Natural killer cell (primary cell): Measurements from ENCODE around the gene NUDT14. TPM values are rescaled to one million over a fixed set of nuclear protein-coding genes. Genes with fewer than 3 reads are reported as not detected.

Source experiments
- ATAC-seq, 3 donors: fragments of 150-1000 bp in 2 of 3; fragments of 200-7000 bp in 1 of 3; cut with Tn5 transposase; 1 replicate in 1 of 3; 2 replicates in 2 of 3; pipeline ENCODE4 v1.10.0; 2021; ENCODE audit warnings: mild to moderate bottlenecking in 2 of 3, moderate library complexity in 2 of 3
- DNase-seq, 2 donors: peaks; one replicate each; pipeline versions ENCODE4 v3.0.0 to v3.0.0-alpha.2; 2013 to 2021; ENCODE audit warnings: mixed read lengths in 1 of 2
- H3K27ac ChIP-seq: one replicate; pipeline ENCODE4 v1.5.1; 2013; ENCODE audit warnings: mild to moderate bottlenecking, low read length
- H3K27me3 ChIP-seq: one replicate; pipeline ENCODE4 v1.6.1; 2013; ENCODE audit warnings: low read length; ENCODE audit not compliant: control insufficient read depth, insufficient read depth
- H3K36me3 ChIP-seq: one replicate; pipeline ENCODE4 v1.6.1; 2013; ENCODE audit warnings: low read length; ENCODE audit not compliant: control insufficient read depth, insufficient read depth
- H3K4me1 ChIP-seq: one replicate; pipeline ENCODE4 v1.6.1; 2013; ENCODE audit warnings: low read length; ENCODE audit not compliant: control insufficient read depth, insufficient read depth
- H3K4me3 ChIP-seq: one replicate; pipeline ENCODE4 v1.5.1; 2013; ENCODE audit warnings: low read length
- H3K9me3 ChIP-seq: one replicate; pipeline ENCODE4 v1.6.1; 2013; ENCODE audit warnings: low read length; ENCODE audit not compliant: control insufficient read depth, insufficient read depth
- H3K27ac Mint-ChIP-seq, 2 donors: one replicate each; pipeline ENCODE4 v1.8.0; 2022; ENCODE audit warnings: mild to moderate bottlenecking in 2 of 2, mixed read lengths in 2 of 2, moderate library complexity in 1 of 2
- H3K27me3 Mint-ChIP-seq, 2 donors: one replicate each; pipeline ENCODE4 v1.8.0; 2022; ENCODE audit warnings: low read depth in 2 of 2, mixed read lengths in 2 of 2
- H3K36me3 Mint-ChIP-seq: one replicate; pipeline ENCODE4 v1.8.0; 2022; ENCODE audit warnings: mixed read lengths
- H3K4me1 Mint-ChIP-seq, 2 donors: one replicate each; pipeline ENCODE4 v1.8.0; 2022; ENCODE audit warnings: mixed read lengths in 2 of 2
- H3K4me3 Mint-ChIP-seq: one replicate; pipeline ENCODE4 v1.8.0; 2022; ENCODE audit warnings: mild to moderate bottlenecking, moderate library complexity, mixed read lengths
- H3K9me3 Mint-ChIP-seq, 2 donors: one replicate each; pipeline ENCODE4 v1.8.0; 2022; ENCODE audit warnings: mixed read lengths in 2 of 2
- CTCF ChIP-seq: fragments of 200-600 bp; IDR thresholded peaks from one replicate; pipeline ENCODE4 v1.8.0; 2022; ENCODE audit warnings: antibody characterized with exemption
- WGBS: methylation state at CpG from one replicate; pipeline ENCODE4 v1.1.7; 2013; ENCODE audit warnings: missing lambda C conversion rate; ENCODE audit not compliant: insufficient coverage; 5-methylcytosine and 5-hydroxymethylcytosine counted together
- intact Hi-C: fragments of 100-400 bp; cut with micrococcal nuclease; formaldehyde crosslinking; loops from one replicate; pipeline ENCODE4 v1.14.2; 2022
- total RNA-seq, 4 donors: library from RNA; stranded (reverse); fragments of 120-200 nt in 1 of 4; gene quantifications; one replicate each; pipeline versions ENCODE4 v1.2.3 to v1.2.4, GENCODE V29; 2013 to 2022

NUDT14 gene
- total RNA-seq, 3 donors from 2014 or later (not counting 1 experiment from before 2014, with no cell fraction given), result 16.0 to 32.9 (median 22.8) TPM

GRCh38 chr14:105144666-105145380 lies 36.3 kb downstream of the NUDT14 start:
- no peak for TF ChIP-seq CTCF
- Histone ChIP-seq H3K4me1 (no peaks in the 10 kb centered on the region), H3K9me3 (peaks cover 6% of the 10 kb centered on the region), H3K27ac (no peak overlapping the region), H3K4me3 (no peak overlapping the region), H3K36me3 (no peaks in the 10 kb centered on the region), H3K27me3 (no peaks in the 10 kb centered on the region)
- Mint-ChIP-seq H3K9me3 (peaks cover 0 to 3% of the 10 kb centered on the region in 2 donors), H3K4me3 (no peak overlapping the region), H3K36me3 (peaks cover 5% of the 10 kb centered on the region), H3K4me1 (no peaks in the 10 kb centered on the region), H3K27ac (no peak overlapping the region), H3K27me3 (no peaks in the 10 kb centered on the region)
- intact Hi-C loops, result no loop called here
- WGBS, result 91% methylated on average over 32 of the region's 32 CpGs
- no peak for ATAC-seq
- no peak for DNase-seq

- intact Hi-C loops, result no loop called here
- TF ChIP-seq CTCF, result no peak
- no peak overlapping the region for H3K27ac ChIP-seq
- no peaks in the 10 kb centered on the region for H3K27me3 ChIP-seq
- Mint-ChIP-seq H3K4me1 (no peaks in the 10 kb centered on the region), H3K36me3 (peaks cover 6% of the 10 kb centered on the region), H3K27me3 (no peaks in the 10 kb centered on the region), H3K4me3 (no peak overlapping the region), H3K27ac (no peak overlapping the region), H3K9me3 (peaks cover 0 to 3% of the 10 kb centered on the region in 2 donors)
- DNase-seq (no peak), ATAC-seq (no peak)
- peaks cover 11% of the 10 kb centered on the region for H3K9me3 ChIP-seq
- no peaks in the 10 kb centered on the region for H3K4me1 ChIP-seq
- H3K36me3 ChIP-seq, result no peaks in the 10 kb centered on the region
- no peak overlapping the region for H3K4me3 ChIP-seq
- WGBS, result 87% methylated on average over 16 of the region's 16 CpGs
These were observed 37.0 kb downstream of the NUDT14 start for GRCh38 chr14:105144026-105144665.

GRCh38 chr14:105143451-105144025 lies 37.6 kb downstream of the NUDT14 start:
- peaks cover 11% of the 10 kb centered on the region for H3K9me3 ChIP-seq
- H3K36me3 Mint-ChIP-seq, result peaks cover 6% of the 10 kb centered on the region
- H3K4me3 ChIP-seq, result no peak overlapping the region
- H3K27ac Mint-ChIP-seq, result no peak overlapping the region
- 97% methylated on average over 27 of the region's 27 CpGs for WGBS
- H3K4me1 Mint-ChIP-seq, result no peaks in the 10 kb centered on the region
- intact Hi-C loops, result no loop called here
- no peak for TF ChIP-seq CTCF
- H3K27me3 ChIP-seq, result no peaks in the 10 kb centered on the region
- H3K9me3 Mint-ChIP-seq, result peaks cover 0 to 3% of the 10 kb centered on the region in 2 donors
- H3K27me3 Mint-ChIP-seq, result no peaks in the 10 kb centered on the region
- H3K4me3 Mint-ChIP-seq, result no peak overlapping the region
- no peak overlapping the region for H3K27ac ChIP-seq
- DNase-seq (no peak), ATAC-seq (no peak)
- H3K36me3 ChIP-seq, result no peaks in the 10 kb centered on the region
- H3K4me1 ChIP-seq, result no peaks in the 10 kb centered on the region
